ENCODE results near the gene RFC2.

Gene RFC2

DNA sequence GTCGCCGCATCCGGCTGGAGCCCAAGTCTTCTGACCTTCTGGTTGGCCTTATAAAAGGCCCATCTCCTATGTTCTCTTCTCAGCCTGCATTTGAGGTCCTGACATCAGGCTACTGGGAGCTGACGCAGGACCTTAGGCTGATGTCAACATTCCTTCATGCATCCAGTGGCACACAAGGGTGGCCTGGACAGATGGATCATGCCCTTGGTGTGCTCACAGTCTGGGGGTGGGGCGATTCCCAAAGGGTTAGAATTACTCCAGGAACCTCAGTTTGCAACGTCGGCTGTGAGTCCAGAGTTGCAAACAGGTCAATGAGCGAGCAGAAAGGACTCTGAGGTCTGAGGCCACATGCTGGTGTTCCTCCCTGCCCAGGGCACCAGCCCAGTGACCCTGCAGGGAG, 26.8 kb upstream of the RFC2 start:
- Histone ChIP-seq H3K4me1 (ENCODE audit: low read depth, poor library complexity, severe bottlenecking) (peaks cover 12% of the 10 kb centered on the region), H3K4me2 (no peak overlapping the region), H3K27me3 (ENCODE audit: insufficient read depth, low read depth) (no peaks in the 10 kb centered on the region; the same call in 1 of the 2 replicates), H3K36me3 (ENCODE audit: insufficient read depth) (no peaks in the 10 kb centered on the region), H4K20me1 (ENCODE audit: insufficient read depth) (no peaks in the 10 kb centered on the region), H3K79me2 (ENCODE audit: insufficient read depth, low read depth) (no peaks in the 10 kb centered on the region), H3K27ac (no peak overlapping the region), H2AFZ (ENCODE audit: low read depth) (no peak overlapping the region), H3K4me3 (IDR thresholded peaks at IDR 0.05; ENCODE audit: insufficient read depth, low read depth, low read length) (no peak overlapping the region), H3K9ac (no peak overlapping the region)
- TF ChIP-seq, protein P1, sequence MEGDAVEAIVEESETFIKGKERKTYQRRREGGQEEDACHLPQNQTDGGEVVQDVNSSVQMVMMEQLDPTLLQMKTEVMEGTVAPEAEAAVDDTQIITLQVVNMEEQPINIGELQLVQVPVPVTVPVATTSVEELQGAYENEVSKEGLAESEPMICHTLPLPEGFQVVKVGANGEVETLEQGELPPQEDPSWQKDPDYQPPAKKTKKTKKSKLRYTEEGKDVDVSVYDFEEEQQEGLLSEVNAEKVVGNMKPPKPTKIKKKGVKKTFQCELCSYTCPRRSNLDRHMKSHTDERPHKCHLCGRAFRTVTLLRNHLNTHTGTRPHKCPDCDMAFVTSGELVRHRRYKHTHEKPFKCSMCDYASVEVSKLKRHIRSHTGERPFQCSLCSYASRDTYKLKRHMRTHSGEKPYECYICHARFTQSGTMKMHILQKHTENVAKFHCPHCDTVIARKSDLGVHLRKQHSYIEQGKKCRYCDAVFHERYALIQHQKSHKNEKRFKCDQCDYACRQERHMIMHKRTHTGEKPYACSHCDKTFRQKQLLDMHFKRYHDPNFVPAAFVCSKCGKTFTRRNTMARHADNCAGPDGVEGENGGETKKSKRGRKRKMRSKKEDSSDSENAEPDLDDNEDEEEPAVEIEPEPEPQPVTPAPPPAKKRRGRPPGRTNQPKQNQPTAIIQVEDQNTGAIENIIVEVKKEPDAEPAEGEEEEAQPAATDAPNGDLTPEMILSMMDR (conservative IDR thresholded peaks at IDR 0.05; ENCODE audit: low read depth, low read length): no peak

DNA sequence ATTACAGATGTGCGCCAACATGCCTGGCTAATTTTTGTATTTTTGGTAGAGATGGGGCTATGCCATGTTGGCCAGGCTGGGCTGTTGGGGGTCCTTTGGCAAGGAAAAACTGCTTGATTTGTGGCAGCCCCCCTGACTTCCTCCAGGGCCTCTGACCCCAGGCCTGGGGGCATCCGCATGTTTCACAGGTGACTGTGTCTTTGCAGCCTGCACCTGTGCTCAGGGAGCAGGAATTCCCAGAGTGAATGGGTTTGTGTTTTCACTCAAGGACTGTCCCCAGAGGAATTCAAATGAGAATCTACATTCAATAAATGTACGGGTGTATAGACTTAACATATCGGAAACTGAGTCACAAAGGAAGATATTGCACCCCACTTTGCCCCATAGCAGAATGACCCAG, 23.4 kb upstream of the RFC2 start:
- H3K27me3 ChIP-seq (ENCODE audit: insufficient read depth, low read depth): no peaks in the 10 kb centered on the region; the same call in 1 of the 2 replicates
- no peak overlapping the region for H3K9ac ChIP-seq
- H3K79me2 ChIP-seq (ENCODE audit: insufficient read depth, low read depth): no peaks in the 10 kb centered on the region
- peaks cover 12% of the 10 kb centered on the region for H3K4me1 ChIP-seq (ENCODE audit: low read depth, poor library complexity, severe bottlenecking)
- H4K20me1 ChIP-seq (ENCODE audit: insufficient read depth): no peaks in the 10 kb centered on the region
- H2AFZ ChIP-seq (ENCODE audit: low read depth): no peak overlapping the region
- H3K36me3 ChIP-seq (ENCODE audit: insufficient read depth): no peaks in the 10 kb centered on the region
- no peak overlapping the region for H3K27ac ChIP-seq
- TF ChIP-seq, protein P1 (conservative IDR thresholded peaks at IDR 0.05; ENCODE audit: low read depth, low read length): no peak
- H3K4me3 ChIP-seq (IDR thresholded peaks at IDR 0.05; ENCODE audit: insufficient read depth, low read depth, low read length): no peak overlapping the region
- no peak overlapping the region for H3K4me2 ChIP-seq

DNA sequence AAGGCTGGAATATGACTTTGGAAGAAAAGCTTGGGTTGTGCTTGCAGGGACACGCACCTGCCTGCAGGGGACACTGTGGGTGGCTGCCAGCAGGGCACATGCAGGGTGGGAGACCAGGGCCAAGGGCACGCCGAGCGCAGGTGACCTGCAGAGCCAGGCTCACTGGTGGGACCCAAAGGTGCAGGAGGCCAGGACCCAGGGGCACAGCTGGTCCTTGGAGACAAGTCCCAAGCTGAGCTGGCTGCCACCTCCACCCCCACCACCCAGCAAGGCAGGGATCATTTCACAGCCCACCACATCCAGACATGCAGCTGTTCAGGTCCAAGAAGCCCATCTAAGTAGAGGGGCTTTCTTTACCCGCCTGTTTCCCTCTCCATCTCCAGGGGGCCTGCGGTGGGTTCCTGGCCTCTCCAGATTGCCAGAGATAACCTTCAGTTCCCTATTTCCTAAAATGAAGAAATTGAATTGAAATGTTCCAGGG, 21.2 kb upstream of the RFC2 start:
- TF ChIP-seq, protein P1 (conservative IDR thresholded peaks at IDR 0.05; ENCODE audit: low read depth, low read length): peak; percentile 63
- no peak overlapping the region for H2AFZ ChIP-seq (ENCODE audit: low read depth)

DNA sequence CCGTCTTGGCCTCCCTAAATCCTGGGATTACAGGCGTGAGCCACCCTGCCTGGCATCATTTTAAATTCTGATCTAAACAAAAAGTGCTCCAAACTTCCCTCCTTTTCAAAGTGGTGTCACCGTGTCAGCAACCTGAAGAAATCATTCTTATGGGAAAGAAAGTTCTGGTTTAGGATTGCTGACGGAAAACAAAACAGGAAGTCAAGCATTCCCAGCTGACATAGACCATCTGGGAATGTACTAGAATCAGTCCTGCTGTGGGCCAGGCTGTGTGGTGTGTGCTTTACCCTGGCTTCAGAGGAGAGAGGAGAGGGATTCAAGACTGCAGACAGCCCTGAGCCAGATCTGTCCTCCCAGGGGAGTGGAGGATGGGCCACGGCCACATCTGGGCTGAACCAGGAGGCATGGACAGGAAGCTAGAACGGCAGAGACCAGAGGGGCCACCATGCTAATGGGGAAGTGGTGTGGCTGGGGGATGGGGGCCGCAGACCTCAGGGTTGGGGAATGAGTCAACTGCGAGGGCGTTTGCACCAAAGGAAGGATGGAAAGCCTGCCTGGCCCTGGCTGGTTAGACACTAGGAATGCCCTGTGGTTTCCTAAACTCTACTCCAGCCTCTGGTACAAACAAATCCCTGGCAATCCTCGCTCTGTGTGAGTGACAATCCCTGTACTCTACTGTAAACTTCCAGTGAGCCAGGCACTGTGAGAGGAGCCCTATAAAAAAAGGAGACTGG, 18.3 kb upstream of the RFC2 start:
- TF ChIP-seq, protein P1 (conservative IDR thresholded peaks at IDR 0.05; ENCODE audit: low read depth, low read length): no peak
- Histone ChIP-seq H3K79me2 (ENCODE audit: insufficient read depth, low read depth) (no peaks in the 10 kb centered on the region), H3K27ac (no peak overlapping the region), H3K4me3 (IDR thresholded peaks at IDR 0.05; ENCODE audit: insufficient read depth, low read depth, low read length) (no peak overlapping the region), H3K4me1 (ENCODE audit: low read depth, poor library complexity, severe bottlenecking) (peaks cover 3% of the 10 kb centered on the region), H3K9ac (no peak overlapping the region), H2AFZ (ENCODE audit: low read depth) (no peak overlapping the region), H3K36me3 (ENCODE audit: insufficient read depth) (no peaks in the 10 kb centered on the region), H3K4me2 (no peak overlapping the region), H4K20me1 (ENCODE audit: insufficient read depth) (no peaks in the 10 kb centered on the region), H3K27me3 (ENCODE audit: insufficient read depth, low read depth) (peaks cover 5% of the 10 kb centered on the region; the same call in 1 of the 2 replicates)

More for the DNA sequence above, 21.2 kb upstream of the RFC2 start:
- Histone ChIP-seq H3K4me1 (ENCODE audit: low read depth, poor library complexity, severe bottlenecking) (peaks cover 11% of the 10 kb centered on the region), H3K4me2 (no peak overlapping the region), H3K27ac (no peak overlapping the region), H3K27me3 (ENCODE audit: insufficient read depth, low read depth) (peaks cover 3% of the 10 kb centered on the region; the same call in 1 of the 2 replicates), H3K4me3 (IDR thresholded peaks at IDR 0.05; ENCODE audit: insufficient read depth, low read depth, low read length) (no peak overlapping the region), H3K9ac (no peak overlapping the region), H3K79me2 (ENCODE audit: insufficient read depth, low read depth) (no peaks in the 10 kb centered on the region), H3K36me3 (ENCODE audit: insufficient read depth) (no peaks in the 10 kb centered on the region), H4K20me1 (ENCODE audit: insufficient read depth) (no peaks in the 10 kb centered on the region)

Measured in KMS-11 (cell line).